IPS-NIHi11 (cell line): ENCODE data around the gene TAF4.
"Not testable (repeated sequence)": the region's sequence is repeated elsewhere in the genome, so short reads cannot be mapped to it uniquely, and the experiment has no call there.

Experiments
- DNase-seq: peaks from one replicate; pipeline ENCODE4 v3.0.0; 2012; ENCODE audit warnings: mixed read lengths, low spot score

The TAF4 gene

DNA sequence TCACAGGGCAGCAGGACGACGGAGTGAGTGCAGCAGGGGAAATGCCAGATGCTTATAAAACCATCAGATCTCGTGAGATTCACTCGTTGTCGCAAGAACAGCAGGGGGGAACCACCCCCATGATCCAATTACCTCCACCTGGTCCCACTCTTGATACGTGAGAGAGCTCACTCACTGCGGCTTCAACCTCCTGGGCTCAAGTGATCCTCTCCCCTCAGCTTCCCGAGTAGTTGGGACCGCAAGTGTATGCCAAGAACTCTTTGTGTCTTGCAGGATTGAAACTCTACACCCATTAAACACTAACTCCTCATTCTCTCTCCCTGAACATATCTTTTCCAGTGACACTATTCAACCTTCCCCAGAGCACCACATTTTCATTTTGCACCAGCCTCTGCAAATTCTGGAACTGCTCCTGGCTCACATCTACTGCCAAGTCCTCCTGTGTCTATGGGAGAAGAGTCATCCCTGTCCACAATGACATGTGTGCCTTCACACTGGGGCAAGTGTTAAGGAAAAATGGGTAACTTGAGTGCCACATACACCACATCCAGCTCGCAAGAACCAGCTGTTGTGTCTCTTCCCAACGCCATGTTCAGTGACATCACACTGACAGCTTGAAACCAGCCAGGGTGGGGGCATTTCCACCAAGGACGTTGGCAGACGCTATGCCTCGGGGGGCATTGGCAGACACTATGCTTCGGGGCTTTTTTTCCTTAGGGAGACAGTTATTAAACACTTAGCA is 14.7 kb upstream of the TAF4 start:
- no peak for DNase-seq

DNA sequence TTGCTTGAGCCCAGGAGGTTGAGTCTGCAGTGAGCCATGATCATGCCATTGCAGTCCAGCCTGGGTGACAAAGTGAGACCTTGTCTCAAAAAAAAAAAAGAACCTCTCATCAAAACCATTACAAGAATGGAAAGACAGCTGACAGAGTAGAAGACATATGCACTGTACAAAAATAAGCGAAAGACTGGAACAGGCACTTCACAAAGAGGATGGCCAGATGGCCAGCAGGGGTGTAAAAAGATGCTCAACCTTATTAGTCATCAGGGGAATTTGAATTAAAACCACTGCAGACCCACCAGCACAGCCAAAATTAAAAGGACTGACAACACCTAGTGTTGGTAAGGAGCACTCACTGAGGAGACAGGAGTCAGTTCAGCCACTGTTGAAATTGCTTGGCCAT is 13.5 kb upstream of the TAF4 start:
- no peak for DNase-seq

DNA sequence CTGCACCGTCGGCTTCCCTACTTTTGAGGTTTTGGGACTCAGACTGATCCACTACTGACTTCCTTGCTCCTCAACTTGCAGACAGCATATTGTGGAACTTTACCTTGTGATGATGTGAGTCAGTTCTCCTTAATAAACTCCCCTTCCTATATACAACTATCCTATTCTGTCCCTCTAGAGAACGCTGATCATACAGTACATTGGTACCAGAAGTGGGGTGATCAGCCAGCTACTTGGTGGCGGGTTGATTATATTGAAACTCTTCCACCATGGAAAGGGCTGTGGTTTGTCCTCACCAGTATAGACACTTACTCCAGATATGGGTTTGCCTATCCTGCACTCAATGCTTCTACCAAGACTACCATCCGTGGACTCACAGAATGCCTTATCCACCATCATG is 7.6 kb upstream of the TAF4 start:
- no peak for DNase-seq

GRCh38 chr20:62071669-62072430 is 6.2 kb upstream of the TAF4 start:
- not testable (repeated sequence) for DNase-seq

GRCh38 chr20:62069741-62070216 is 4.1 kb upstream of the TAF4 start:
- DNase-seq: no peak

DNA sequence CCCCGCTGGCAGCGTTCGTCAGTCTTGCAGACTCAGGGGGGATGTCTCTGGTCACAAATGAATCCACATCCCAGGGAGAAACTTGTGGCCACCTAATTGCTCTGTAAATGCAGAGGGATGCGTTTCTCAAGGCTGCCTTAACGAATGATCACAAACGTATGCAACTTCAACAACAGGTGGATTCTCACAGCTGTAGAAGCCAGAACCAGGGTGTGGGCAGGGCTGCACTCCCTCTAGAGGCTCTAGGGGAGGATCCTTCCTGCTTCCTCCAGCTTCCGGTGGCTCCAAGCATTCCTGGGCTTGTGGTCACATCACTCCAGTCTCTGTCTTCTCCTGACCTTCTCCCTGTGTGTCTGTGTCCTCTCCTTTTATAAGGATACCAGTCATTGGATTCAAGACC is 3.3 kb upstream of the TAF4 start:
- no peak for DNase-seq

- DNase-seq: no peak
Observed at GRCh38 chr20:62067547-62068260, 2.0 kb upstream of the TAF4 start.

DNA sequence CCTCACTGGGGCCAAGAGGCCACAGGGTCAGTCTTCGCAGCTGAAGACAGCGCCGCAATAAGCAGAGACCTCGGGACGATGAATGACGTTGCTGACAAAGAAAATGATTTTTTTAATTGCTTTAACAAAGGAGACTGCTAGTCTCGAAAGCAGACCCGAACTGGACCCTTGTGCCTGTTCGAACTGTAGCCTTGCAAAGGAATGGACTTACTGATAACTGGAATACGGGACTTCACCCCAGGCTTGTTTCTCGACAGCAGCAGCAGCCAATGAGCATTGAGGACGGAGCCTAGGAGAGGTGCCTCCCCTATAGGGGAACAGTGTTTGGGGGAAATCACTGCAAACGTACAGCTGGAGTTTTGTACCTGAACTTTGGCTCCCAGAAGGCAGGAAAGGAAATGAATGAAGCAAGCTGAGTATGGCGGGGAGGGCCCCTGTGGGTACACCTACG is 1.3 kb upstream of the TAF4 start:
- peak; percentile 68 for DNase-seq

GRCh38 chr20:62066339-62066982 is 780 bp upstream of the TAF4 start:
- DNase-seq: peak; percentile 87

- DNase-seq: peak; percentile 70
Observed at GRCh38 chr20:62064770-62065673, 659 bp downstream of the TAF4 start.

DNA sequence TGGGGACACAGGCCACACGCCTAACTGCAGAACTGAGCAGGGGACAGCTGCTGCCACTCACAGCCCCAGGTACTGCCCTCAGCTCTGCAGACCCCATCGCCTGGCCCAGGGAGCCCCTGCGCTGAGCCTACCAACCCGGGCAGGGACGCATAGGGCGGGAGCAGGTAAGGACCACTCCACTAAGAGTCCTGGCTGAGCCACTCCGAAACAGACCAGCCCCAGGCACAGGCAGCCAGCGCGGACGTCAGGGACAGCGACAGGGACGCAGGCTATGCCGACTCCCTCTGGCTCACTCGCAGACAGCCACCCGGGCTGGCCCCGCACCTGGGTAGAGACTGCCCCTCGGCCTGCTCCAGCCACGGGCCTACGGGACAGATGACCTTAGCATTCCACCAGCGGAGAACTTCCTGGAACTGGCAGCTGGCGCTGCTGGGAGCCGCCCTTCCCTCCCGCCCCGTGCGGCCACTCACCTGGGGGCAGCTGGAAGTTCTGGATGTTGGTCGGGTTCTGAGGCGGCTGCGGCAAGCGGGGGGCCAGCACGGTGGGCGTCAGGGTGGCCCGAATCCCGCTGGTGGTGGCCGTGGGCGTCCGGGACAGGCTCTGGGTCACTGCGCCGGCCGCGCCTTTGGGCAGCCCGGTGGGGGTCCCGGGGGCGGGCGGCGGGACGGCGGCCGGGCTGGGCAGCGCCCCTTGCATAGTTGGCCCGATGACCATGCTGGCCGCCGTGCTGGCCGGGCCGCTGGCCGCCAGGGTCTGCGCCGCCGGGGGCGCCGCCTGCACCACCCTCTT is 1.5 kb downstream of the TAF4 start:
- peak; percentile 58 for DNase-seq

DNA sequence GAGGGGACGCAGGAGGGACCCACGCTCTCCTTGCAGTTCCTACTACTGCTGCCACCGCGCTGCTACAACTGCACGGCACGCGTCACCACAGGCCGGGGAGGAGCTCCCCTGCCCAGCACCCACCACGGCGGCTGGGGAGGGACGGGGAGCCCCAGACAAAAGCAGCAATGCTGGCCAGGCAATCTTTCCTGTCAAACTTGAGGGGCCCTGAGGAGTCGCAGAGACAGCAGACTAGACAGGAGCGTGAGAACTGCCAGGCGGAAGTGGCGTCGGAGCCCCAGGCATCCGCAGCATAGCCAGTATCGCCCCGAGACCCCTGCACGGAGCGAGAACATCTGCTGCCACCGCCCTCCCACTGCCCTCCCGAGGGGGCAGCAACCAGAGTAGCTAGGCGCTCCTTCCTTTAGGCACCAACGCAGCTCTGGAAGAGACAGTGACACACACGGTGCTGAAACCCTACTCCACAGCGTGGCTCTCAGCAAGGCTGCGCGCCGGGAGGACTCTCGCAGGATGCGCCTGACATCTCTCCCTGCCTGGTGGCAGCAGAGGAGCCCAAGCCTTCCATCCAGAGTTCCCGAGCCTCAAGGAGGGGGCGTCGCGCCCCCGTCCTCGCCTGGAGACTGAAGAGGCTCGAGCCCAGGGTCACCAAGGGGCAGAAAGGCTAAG is 2.2 kb downstream of the TAF4 start:
- no peak for DNase-seq

GRCh38 chr20:62062661-62063314 is 2.9 kb downstream of the TAF4 start:
- no peak for DNase-seq

GRCh38 chr20:62061851-62062423 is 3.7 kb downstream of the TAF4 start:
- no peak for DNase-seq

GRCh38 chr20:62060631-62061541 is 4.8 kb downstream of the TAF4 start:
- no peak for DNase-seq

DNA sequence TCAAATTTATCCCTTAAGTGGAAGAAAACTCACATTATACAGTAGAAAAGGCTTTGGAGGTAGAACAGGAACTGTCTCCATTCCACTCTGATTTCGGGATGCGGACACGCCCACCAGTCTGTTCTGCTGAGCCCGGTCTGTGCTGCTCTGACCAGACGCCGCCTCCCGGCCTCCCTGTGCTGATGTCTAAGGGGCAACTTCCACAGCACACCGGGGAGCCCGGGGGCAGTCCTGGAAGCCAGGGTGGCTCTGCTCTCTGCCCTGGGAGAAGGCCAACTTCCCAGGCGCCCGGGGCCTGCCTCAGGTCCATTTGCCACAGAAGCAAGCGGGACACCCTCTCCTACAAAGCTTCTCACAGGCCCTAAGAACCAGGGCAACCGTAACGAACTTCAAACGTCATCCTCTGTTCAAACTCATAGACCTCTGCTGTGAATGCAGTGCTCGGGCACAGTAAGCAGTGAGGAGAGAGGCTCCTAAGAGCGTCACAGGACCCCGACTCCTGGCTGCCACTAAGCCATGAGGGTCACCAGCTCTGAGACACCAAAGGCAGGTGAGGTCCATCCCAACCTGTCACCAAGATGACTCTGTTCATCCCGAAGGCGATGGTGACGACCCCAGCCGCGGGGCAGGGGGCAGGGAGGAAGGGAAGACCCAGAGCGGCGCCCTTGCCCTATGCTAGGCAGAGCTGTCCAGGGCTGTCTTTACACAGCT is 5.6 kb downstream of the TAF4 start:
- no peak for DNase-seq

GRCh38 chr20:62059401-62059800 is 6.3 kb downstream of the TAF4 start:
- DNase-seq: no peak
